HL-60 (cell line): ENCODE measurements around the gene CDC42BPB.

Source experiments
- DNase-seq, 2 experiments: peaks; one replicate each; pipeline ENCODE4 v3.0.0-alpha.2; 2010 to 2020; ENCODE audit warnings: low read depth in 1 of 2, low spot score in 1 of 2
- H3K27ac ChIP-seq: fragments of 250-450 bp; sonication (Bioruptor Pico); replicated peaks from 2 replicates; pipeline ENCODE4 v1.5.1; 2020; ENCODE audit warnings: mild to moderate bottlenecking, moderate library complexity
- H3K27me3 ChIP-seq: fragments of 250-450 bp; sonication (Bioruptor Pico); 2 replicates; pipeline ENCODE4 v1.5.1; 2021; ENCODE audit warnings: mild to moderate bottlenecking, moderate library complexity; ENCODE audit not compliant: insufficient read depth, poor library complexity, severe bottlenecking
- H3K4me3 ChIP-seq: replicated peaks from 2 replicates; pipeline ENCODE4 v1.5.1; 2011; ENCODE audit warnings: mild to moderate bottlenecking, control low read depth, low read length; ENCODE audit not compliant: insufficient read depth
- GABPA ChIP-seq: IDR thresholded peaks from 2 replicates; pipeline ENCODE4 v1.6.1; 2012; ENCODE audit warnings: low read depth
- POLR2AphosphoS5 ChIP-seq: IDR thresholded peaks from 2 replicates; pipeline ENCODE4 v1.6.1; 2012; ENCODE audit warnings: low read depth
- SPI1 ChIP-seq: IDR thresholded peaks from 2 replicates; pipeline ENCODE4 v1.6.1; 2012; ENCODE audit warnings: low read depth, mild to moderate bottlenecking, borderline replicate concordance
- TF ChIP-seq, protein P1 (sequence below): IDR thresholded peaks from 2 replicates; pipeline ENCODE4 v1.6.1; 2012; ENCODE audit warnings: low read depth; ENCODE audit not compliant: insufficient replicate concordance
- TF ChIP-seq, protein P2 (sequence below): IDR thresholded peaks from one replicate; pipeline ENCODE4 v1.5.1; 2011; ENCODE audit warnings: low read length, control low read depth, inconsistent platforms; ENCODE audit not compliant: insufficient read depth

CDC42BPB gene

GRCh38 chr14:103081951-103082350 is 24.6 kb upstream of the CDC42BPB start:
- Histone ChIP-seq H3K4me3 (no peak overlapping the region), H3K27ac (no peak overlapping the region), H3K27me3 (peaks cover 15% of the 10 kb centered on the region)
- TF ChIP-seq, protein P1, sequence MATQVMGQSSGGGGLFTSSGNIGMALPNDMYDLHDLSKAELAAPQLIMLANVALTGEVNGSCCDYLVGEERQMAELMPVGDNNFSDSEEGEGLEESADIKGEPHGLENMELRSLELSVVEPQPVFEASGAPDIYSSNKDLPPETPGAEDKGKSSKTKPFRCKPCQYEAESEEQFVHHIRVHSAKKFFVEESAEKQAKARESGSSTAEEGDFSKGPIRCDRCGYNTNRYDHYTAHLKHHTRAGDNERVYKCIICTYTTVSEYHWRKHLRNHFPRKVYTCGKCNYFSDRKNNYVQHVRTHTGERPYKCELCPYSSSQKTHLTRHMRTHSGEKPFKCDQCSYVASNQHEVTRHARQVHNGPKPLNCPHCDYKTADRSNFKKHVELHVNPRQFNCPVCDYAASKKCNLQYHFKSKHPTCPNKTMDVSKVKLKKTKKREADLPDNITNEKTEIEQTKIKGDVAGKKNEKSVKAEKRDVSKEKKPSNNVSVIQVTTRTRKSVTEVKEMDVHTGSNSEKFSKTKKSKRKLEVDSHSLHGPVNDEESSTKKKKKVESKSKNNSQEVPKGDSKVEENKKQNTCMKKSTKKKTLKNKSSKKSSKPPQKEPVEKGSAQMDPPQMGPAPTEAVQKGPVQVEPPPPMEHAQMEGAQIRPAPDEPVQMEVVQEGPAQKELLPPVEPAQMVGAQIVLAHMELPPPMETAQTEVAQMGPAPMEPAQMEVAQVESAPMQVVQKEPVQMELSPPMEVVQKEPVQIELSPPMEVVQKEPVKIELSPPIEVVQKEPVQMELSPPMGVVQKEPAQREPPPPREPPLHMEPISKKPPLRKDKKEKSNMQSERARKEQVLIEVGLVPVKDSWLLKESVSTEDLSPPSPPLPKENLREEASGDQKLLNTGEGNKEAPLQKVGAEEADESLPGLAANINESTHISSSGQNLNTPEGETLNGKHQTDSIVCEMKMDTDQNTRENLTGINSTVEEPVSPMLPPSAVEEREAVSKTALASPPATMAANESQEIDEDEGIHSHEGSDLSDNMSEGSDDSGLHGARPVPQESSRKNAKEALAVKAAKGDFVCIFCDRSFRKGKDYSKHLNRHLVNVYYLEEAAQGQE = no peak
- TF ChIP-seq, protein P2, sequence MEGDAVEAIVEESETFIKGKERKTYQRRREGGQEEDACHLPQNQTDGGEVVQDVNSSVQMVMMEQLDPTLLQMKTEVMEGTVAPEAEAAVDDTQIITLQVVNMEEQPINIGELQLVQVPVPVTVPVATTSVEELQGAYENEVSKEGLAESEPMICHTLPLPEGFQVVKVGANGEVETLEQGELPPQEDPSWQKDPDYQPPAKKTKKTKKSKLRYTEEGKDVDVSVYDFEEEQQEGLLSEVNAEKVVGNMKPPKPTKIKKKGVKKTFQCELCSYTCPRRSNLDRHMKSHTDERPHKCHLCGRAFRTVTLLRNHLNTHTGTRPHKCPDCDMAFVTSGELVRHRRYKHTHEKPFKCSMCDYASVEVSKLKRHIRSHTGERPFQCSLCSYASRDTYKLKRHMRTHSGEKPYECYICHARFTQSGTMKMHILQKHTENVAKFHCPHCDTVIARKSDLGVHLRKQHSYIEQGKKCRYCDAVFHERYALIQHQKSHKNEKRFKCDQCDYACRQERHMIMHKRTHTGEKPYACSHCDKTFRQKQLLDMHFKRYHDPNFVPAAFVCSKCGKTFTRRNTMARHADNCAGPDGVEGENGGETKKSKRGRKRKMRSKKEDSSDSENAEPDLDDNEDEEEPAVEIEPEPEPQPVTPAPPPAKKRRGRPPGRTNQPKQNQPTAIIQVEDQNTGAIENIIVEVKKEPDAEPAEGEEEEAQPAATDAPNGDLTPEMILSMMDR = no peak
- TF ChIP-seq SPI1 = no peak
- no peak for TF ChIP-seq POLR2AphosphoS5
- TF ChIP-seq GABPA = no peak
- DNase-seq = no peak

DNA sequence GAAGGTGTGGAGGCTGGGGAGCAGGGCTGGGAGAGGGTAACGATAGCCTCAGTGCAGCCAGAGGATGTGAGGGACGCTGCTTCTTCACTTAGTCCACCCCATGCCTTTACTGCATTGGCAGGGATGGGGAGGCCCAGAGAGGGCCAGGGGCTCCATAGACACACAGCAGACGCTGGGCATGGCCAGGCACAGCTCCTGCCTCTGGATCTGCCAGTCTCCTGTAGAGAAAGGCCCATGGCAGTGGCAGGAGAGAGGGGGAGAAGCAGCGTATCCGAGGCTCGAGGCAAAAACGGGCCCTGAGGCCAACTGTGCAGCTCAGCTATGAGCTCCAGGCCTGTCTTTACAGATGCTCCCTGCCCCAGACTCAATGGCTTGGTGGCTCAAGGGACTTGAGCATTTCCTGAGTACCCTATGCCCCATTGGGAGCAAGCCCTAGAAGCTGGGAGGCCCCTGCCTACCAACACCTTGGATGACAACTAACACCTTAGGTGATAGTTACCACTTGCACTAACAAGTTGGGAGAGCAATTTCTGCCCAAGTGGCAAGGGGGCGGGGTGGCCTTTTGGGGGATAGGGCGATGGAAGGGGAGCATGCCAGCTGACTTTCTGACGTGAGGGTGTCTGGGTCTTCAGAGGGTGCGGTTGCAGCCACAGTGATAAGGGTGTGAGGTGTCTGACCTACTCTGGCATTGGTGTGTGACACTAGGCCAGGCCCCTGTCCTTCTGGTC is 21.7 kb upstream of the CDC42BPB start:
- Histone ChIP-seq H3K4me3 (no peak overlapping the region), H3K27ac (no peak overlapping the region), H3K27me3 (peaks cover 12% of the 10 kb centered on the region)
- no peak for DNase-seq
- TF ChIP-seq, protein P2 = no peak
- no peak for TF ChIP-seq SPI1
- no peak for TF ChIP-seq GABPA
- TF ChIP-seq POLR2AphosphoS5 = no peak
- TF ChIP-seq, protein P1 = no peak

DNA sequence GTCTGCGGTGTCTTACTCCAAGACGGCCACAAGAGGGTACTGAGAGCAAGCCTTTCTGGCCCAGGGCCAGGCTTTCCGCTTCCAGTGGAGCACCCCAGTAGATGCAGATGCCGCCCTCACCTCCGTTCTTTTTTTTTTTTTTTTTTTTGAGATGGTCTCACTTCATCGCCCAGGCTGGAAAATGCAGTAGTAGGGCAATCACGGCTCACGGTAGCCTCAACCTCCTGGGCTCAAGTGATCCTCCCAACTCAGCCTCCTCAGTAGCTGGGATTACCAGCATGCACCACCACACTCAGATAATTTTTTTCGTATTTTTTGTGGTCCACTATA is 21.0 kb upstream of the CDC42BPB start:
- TF ChIP-seq SPI1 (no peak), GABPA (no peak), POLR2AphosphoS5 (peak; percentile 37; the same call in 1 of the 2 replicates)
- TF ChIP-seq, protein P2 = peak; percentile 91
- Histone ChIP-seq H3K4me3 (no peak overlapping the region), H3K27ac (no peak overlapping the region), H3K27me3 (peaks cover 10% of the 10 kb centered on the region)
- DNase-seq = peak; percentile 67 to 82
